HCT116 (cell line): ENCODE results near the gene ALKBH2.

Source experiments
- CTCF ChIP-seq, 3 experiments: fragments of 200-600 bp in 1 of 3; sonication (generic) in 1 of 3; IDR thresholded peaks in 2 of 3; conservative IDR thresholded peaks in 1 of 3; 2 replicates each; pipeline ENCODE4 v1.5.1; 2012 to 2017; ENCODE audit warnings: low read depth in 2 of 3, low read length in 2 of 3, antibody characterized with exemption in 1 of 3, borderline replicate concordance in 1 of 3, control low read depth in 1 of 3, mild to moderate bottlenecking in 1 of 3, mixed read lengths in 1 of 3, mixed run types in 1 of 3, moderate library complexity in 1 of 3; ENCODE audit not compliant: insufficient read depth in 1 of 3
- EGR1 ChIP-seq: IDR thresholded peaks from 2 replicates; pipeline ENCODE4 v1.6.1; 2012; ENCODE audit warnings: low read depth
- ELF1 ChIP-seq: IDR thresholded peaks from 2 replicates; pipeline ENCODE4 v1.6.1; 2012; ENCODE audit warnings: low read depth, borderline replicate concordance
- EZH2 ChIP-seq: fragments of 200-600 bp; sonication (generic); IDR thresholded peaks from 2 replicates; pipeline ENCODE4 v1.6.1; 2017; ENCODE audit warnings: antibody characterized with exemption, mixed run types
- MAX ChIP-seq: IDR thresholded peaks from 2 replicates; pipeline ENCODE4 v1.6.1; 2012
- POLR2A ChIP-seq: IDR thresholded peaks from 2 replicates; pipeline ENCODE4 v1.7.0; 2011; ENCODE audit warnings: borderline replicate concordance; ENCODE audit not compliant: insufficient read depth, insufficient read length; ENCODE audit errors: extremely low read depth
- POLR2AphosphoS5 ChIP-seq: IDR thresholded peaks from 2 replicates; pipeline ENCODE4 v1.6.1; 2011; ENCODE audit warnings: mild to moderate bottlenecking, low read depth, low read length, moderate library complexity
- RAD21 ChIP-seq: IDR thresholded peaks from 2 replicates; pipeline ENCODE4 v1.6.1; 2012; ENCODE audit warnings: low read depth, mild to moderate bottlenecking
- SIN3A ChIP-seq: IDR thresholded peaks from 2 replicates; pipeline ENCODE4 v1.6.1; 2012; ENCODE audit warnings: low read depth
- YY1 ChIP-seq: IDR thresholded peaks from 2 replicates; pipeline ENCODE4 v1.6.1; 2011; ENCODE audit warnings: low read length, low read depth, moderate library complexity, mild to moderate bottlenecking; ENCODE audit not compliant: insufficient replicate concordance; ENCODE audit errors: extremely low read depth
- ZNF274 ChIP-seq: fragments of 200-500 bp; sonication (Bioruptor generic); IDR thresholded peaks from 2 replicates; pipeline ENCODE4 v1.6.1; 2014; ENCODE audit warnings: mild to moderate bottlenecking, low read depth, low read length, inconsistent platforms

GRCh38 chr12:109125791-109126190, 32.5 kb upstream of the ALKBH2 start:
- no peak for TF ChIP-seq CTCF (IDR thresholded peaks at IDR 0.05 in 2 of 3, conservative IDR thresholded peaks at IDR 0.05 in 1 of 3; ENCODE audit: borderline replicate concordance in 1 of 3, insufficient read depth in 1 of 3, low read depth in 2 of 3, low read length in 2 of 3)
- no peak for TF ChIP-seq POLR2AphosphoS5
- TF ChIP-seq RAD21, result no peak
- no peak for TF ChIP-seq POLR2A
- TF ChIP-seq EGR1, result no peak
- TF ChIP-seq ELF1, result no peak
- TF ChIP-seq SIN3A, result no peak
- no peak for TF ChIP-seq YY1
- TF ChIP-seq ZNF274, result no peak
- no peak for TF ChIP-seq EZH2
- TF ChIP-seq MAX, result no peak
